ENCODE measurements around the gene RTP1.

DNA sequence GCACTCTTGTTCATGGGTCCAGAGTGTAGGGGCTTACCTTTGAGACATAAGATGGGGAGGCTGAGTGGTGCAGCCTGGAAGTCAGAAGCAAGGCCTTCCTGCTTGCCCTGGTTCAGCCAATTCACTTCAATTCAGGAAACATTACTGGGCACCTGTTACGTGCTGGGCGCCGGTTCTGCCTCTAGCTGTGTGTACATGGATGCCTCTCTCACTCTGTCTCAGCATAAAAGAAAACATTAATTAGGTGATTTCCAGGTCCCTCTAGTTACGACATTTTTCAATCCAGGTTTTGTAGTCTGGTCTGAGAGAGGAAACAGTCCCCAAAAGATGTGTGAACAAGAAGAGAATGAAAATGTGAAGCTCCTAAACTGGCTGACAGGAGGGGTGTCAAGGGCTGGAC, 1.2 kb downstream of the RTP1 start:
- TF ChIP-seq, protein P1, sequence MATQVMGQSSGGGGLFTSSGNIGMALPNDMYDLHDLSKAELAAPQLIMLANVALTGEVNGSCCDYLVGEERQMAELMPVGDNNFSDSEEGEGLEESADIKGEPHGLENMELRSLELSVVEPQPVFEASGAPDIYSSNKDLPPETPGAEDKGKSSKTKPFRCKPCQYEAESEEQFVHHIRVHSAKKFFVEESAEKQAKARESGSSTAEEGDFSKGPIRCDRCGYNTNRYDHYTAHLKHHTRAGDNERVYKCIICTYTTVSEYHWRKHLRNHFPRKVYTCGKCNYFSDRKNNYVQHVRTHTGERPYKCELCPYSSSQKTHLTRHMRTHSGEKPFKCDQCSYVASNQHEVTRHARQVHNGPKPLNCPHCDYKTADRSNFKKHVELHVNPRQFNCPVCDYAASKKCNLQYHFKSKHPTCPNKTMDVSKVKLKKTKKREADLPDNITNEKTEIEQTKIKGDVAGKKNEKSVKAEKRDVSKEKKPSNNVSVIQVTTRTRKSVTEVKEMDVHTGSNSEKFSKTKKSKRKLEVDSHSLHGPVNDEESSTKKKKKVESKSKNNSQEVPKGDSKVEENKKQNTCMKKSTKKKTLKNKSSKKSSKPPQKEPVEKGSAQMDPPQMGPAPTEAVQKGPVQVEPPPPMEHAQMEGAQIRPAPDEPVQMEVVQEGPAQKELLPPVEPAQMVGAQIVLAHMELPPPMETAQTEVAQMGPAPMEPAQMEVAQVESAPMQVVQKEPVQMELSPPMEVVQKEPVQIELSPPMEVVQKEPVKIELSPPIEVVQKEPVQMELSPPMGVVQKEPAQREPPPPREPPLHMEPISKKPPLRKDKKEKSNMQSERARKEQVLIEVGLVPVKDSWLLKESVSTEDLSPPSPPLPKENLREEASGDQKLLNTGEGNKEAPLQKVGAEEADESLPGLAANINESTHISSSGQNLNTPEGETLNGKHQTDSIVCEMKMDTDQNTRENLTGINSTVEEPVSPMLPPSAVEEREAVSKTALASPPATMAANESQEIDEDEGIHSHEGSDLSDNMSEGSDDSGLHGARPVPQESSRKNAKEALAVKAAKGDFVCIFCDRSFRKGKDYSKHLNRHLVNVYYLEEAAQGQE (IDR thresholded peaks at IDR 0.05; ENCODE audit: insufficient read depth in 1 of 2, low read depth in 2 of 2, low read length in 2 of 2): no peak
- TF ChIP-seq POLR2AphosphoS5 (IDR thresholded peaks at IDR 0.05; ENCODE audit: low read depth, low read length): no peak

All from PFSK-1 (cell line).